Measurements from ENCODE around the gene TICAM1. TPM values are rescaled to one million over a fixed set of nuclear protein-coding genes. Genes with fewer than 3 reads are reported as not detected.

Gene TICAM1
- polyA plus RNA-seq, 1 experiment = 1.9 TPM

DNA sequence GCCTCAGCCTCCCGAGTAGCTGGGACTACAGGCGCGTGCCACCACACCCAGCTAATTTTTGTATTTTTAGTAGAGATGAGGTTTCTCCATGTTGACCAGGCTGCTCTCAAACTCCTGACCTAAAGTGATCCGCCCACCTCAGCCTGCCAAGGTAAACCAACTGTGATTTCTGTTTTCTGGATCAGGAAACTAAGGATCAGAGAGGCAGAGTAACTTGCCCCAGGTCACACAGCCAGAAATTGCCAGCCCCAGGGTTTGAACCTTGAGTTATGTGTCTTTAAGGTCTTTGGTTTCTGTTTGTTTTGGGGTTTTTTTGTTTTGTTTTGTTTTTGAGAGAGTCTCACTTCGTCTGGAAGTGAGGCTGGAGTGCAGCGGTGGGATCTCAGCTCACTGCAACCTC lies 40.2 kb upstream of the TICAM1 start:
- POLR2A ChIA-PET = no interaction called here
- TF ChIP-seq, protein P1, sequence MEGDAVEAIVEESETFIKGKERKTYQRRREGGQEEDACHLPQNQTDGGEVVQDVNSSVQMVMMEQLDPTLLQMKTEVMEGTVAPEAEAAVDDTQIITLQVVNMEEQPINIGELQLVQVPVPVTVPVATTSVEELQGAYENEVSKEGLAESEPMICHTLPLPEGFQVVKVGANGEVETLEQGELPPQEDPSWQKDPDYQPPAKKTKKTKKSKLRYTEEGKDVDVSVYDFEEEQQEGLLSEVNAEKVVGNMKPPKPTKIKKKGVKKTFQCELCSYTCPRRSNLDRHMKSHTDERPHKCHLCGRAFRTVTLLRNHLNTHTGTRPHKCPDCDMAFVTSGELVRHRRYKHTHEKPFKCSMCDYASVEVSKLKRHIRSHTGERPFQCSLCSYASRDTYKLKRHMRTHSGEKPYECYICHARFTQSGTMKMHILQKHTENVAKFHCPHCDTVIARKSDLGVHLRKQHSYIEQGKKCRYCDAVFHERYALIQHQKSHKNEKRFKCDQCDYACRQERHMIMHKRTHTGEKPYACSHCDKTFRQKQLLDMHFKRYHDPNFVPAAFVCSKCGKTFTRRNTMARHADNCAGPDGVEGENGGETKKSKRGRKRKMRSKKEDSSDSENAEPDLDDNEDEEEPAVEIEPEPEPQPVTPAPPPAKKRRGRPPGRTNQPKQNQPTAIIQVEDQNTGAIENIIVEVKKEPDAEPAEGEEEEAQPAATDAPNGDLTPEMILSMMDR (IDR thresholded peaks at IDR 0.05; ENCODE audit: insufficient read depth, low read depth, low read length) = no peak
- CTCF ChIA-PET = interaction anchor here (0.7 to 6.8 kb wide), 12 partner anchors 11 to 160 kb away, joined by 3 to 58 read pairs (median 6); no protein-coding TSS in a partner anchor
- H3K36me3 ChIP-seq (ENCODE audit: control insufficient read depth, insufficient read depth, low read length) = no peaks in the 10 kb centered on the region
- no peaks in the 10 kb centered on the region for H3K27me3 ChIP-seq (ENCODE audit: control insufficient read depth, insufficient read depth, low read length)
- DNase-seq (ENCODE audit: low read depth) = no peak
- H3K4me3 ChIP-seq (ENCODE audit: low read depth, low read length) = no peak overlapping the region

DNA sequence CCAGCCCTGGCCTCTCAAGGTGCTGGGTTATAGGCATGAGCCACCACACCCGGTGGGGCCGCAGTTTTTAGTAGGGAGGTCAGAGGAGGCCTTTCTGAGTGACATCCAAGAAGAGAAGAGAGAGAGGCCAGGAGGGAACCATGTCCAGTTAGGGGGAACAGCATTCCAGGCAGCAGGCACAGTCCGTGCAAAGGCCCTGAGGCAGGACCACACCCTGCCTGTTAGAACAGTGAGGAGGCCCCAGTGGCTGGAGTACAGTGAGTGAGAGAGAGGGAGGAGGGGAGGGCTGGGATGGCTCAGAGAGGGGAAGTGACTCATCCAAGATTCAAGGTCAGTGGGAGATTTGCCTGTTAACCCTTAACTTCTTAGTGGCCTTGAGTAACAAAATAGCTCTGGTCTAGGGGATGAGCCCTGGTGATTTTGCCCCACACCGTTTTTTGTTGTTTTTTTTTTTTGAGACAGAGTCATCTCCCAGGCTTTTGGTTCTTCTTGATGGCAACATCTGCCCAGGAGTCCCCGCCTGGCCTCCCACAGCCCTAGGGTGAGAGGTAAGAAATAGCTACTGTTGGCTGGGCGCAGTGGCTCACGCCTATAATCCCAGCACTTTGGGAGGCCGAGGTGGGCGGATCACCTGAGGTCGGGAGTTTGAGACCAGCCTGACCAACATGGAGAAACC lies 38.7 kb upstream of the TICAM1 start:
- H3K27me3 ChIP-seq (ENCODE audit: control insufficient read depth, insufficient read depth, low read length) = no peaks in the 10 kb centered on the region
- ChIA-PET POLR2A (no interaction called here), CTCF (interaction anchor here (0.6 to 6.8 kb wide), 8 partner anchors 9 to 162 kb away, joined by 3 to 58 read pairs (median 8); no protein-coding TSS in a partner anchor)
- H3K36me3 ChIP-seq (ENCODE audit: control insufficient read depth, insufficient read depth, low read length) = no peaks in the 10 kb centered on the region
- TF ChIP-seq, protein P1 (IDR thresholded peaks at IDR 0.05; ENCODE audit: insufficient read depth, low read depth, low read length) = no peak
- H3K4me3 ChIP-seq (ENCODE audit: low read depth, low read length) = no peak overlapping the region
- DNase-seq (ENCODE audit: low read depth) = peak; percentile 83

DNA sequence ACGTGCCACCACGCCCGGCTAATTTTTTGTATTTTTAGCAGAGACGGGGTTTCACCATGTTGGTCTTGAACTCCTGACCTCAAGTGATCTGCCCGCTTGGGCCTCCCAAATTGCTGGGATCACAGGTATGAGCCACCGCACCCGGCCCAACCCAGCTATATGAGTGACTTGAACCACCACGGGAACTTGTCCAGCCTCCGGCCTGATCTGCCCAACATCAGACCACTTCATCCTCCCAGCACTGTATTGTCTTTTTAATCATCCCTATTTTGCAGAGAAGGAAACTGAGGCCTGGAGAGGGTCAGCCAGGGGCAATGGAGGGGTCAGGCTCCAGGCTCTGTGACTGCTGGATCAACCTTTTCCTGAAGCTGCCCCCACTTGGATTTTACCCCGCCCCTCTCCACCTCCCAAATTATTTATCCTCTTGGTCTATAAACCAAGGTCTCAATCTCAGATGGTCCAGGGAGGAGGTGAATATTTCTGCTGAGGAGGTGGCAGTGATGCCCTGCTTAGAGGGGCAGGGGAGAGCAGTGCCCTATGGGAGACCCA lies 36.8 kb upstream of the TICAM1 start:
- ChIA-PET CTCF (interaction anchor here (0.9 to 4.4 kb wide), 9 partner anchors 17 to 163 kb away, joined by 3 to 37 read pairs (median 5); no protein-coding TSS in a partner anchor), POLR2A (no interaction called here)
- H3K4me3 ChIP-seq (ENCODE audit: low read depth, low read length) = no peak overlapping the region
- H3K27me3 ChIP-seq (ENCODE audit: control insufficient read depth, insufficient read depth, low read length) = no peaks in the 10 kb centered on the region
- TF ChIP-seq, protein P1 (IDR thresholded peaks at IDR 0.05; ENCODE audit: insufficient read depth, low read depth, low read length) = no peak
- peaks cover 2% of the 10 kb centered on the region; the same call in 1 of the 2 replicates for H3K36me3 ChIP-seq (ENCODE audit: control insufficient read depth, insufficient read depth, low read length)
- no peak for DNase-seq (ENCODE audit: low read depth)

DNA sequence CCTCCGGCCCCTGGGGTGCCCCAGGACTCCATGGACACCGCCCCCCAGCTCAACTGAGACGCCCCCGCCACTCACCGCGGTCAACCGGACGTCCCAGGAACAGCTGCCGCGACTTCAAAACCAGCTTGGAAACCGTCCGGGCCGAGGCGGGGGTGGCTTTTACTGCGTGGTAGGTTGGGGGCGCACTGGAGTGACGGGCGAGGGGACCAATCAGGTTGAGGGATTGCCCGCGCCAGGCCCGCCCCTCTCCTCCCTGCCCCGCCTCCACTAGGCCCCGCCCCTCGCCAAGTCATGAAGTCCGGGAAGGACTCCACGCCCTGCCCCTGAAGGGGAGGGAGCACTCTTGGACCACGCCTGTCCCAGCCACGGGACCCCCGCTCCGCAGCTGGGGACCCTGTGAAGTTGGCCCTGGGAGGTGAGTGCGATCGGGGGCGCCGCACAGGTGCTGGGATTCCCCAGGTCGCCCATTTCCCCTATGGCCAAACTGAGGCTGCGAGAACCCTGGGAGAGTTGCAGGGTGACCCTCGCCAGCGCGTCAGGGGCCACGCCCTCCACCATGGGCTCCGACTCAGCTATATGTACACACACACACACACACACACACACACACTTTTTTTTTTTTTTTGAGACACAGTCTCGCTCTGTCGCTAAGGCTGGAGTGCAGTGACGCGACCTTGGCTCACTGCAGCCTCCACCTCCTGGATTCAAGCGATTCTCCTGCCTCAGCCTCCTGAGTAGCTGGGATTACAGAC lies 36.2 kb upstream of the TICAM1 start, which contains the start of gene PLIN3:
TSS of gene PLIN3 (minus strand) at position 134 of the 752 bp plus-strand sequence. CDS start 6,273 bp downstream, outside the sequence.
- Histone ChIP-seq H3K36me3 (ENCODE audit: control insufficient read depth, insufficient read depth, low read length) (peaks cover 2% of the 10 kb centered on the region; the same call in 1 of the 2 replicates), H3K27me3 (ENCODE audit: control insufficient read depth, insufficient read depth, low read length) (no peaks in the 10 kb centered on the region), H3K4me3 (ENCODE audit: low read depth, low read length) (peak within 1 kb of the TSS; percentile 92)
- POLR2A ChIA-PET = interaction anchor here (0.6 to 1.0 kb wide), 2 partner anchors 44 to 172 kb away, joined by 3 to 10 read pairs; no protein-coding TSS in a partner anchor
- CTCF ChIA-PET = interaction anchor here (0.6 to 4.4 kb wide), 10 partner anchors 18 to 181 kb away, joined by 3 to 37 read pairs (median 6); partner anchors contain the start of gene FEM1A
- peak; percentile 67 for DNase-seq (ENCODE audit: low read depth)
- TF ChIP-seq, protein P1 (IDR thresholded peaks at IDR 0.05; ENCODE audit: insufficient read depth, low read depth, low read length) = no peak

All from BJ (cell line).